Hepatocyte (in vitro differentiated cells): Measurements from ENCODE around the gene MFSD11. TPM values are rescaled to one million over a fixed set of nuclear protein-coding genes. Genes with fewer than 3 reads are reported as not detected.
"Not testable (repeated sequence)": the region's sequence is repeated elsewhere in the genome, so short reads cannot be mapped to it uniquely, and the experiment has no call there.

ENCODE experiments used
- DNase-seq: peaks from one replicate; pipeline ENCODE4 v3.0.0-alpha.2; 2016; ENCODE audit warnings: low spot score
- H2AFZ ChIP-seq: fragments of 200-600 bp; sonication (generic); 2 replicates; pipeline ENCODE4 v1.6.0; 2016; ENCODE audit warnings: antibody characterized with exemption, mild to moderate bottlenecking
- H3K27ac ChIP-seq: fragments of 200-600 bp; sonication (generic); 2 replicates; pipeline ENCODE4 v1.5.1; 2016; ENCODE audit warnings: mild to moderate bottlenecking
- H3K27me3 ChIP-seq: fragments of 200-600 bp; sonication (generic); 2 replicates; pipeline ENCODE4 v1.6.1; 2016
- H3K36me3 ChIP-seq: fragments of 200-600 bp; sonication (generic); replicated peaks from 2 replicates; pipeline ENCODE4 v1.5.1; 2016; ENCODE audit warnings: low read depth; ENCODE audit not compliant: insufficient read depth
- H3K4me1 ChIP-seq: fragments of 200-600 bp; sonication (generic); 2 replicates; pipeline ENCODE4 v1.5.1; 2016; ENCODE audit warnings: mild to moderate bottlenecking, moderate library complexity; ENCODE audit not compliant: insufficient read depth
- H3K4me2 ChIP-seq: fragments of 200-600 bp; sonication (generic); 2 replicates; pipeline ENCODE4 v1.6.0; 2016
- H3K4me3 ChIP-seq: fragments of 200-600 bp; sonication (generic); 2 replicates; pipeline ENCODE4 v1.5.1; 2016; ENCODE audit warnings: mild to moderate bottlenecking
- H3K79me2 ChIP-seq: fragments of 200-600 bp; sonication (generic); 2 replicates; pipeline ENCODE4 v1.6.0; 2017; ENCODE audit warnings: mild to moderate bottlenecking
- H3K9me2 ChIP-seq: fragments of 200-600 bp; sonication (generic); replicated peaks from 2 replicates; pipeline ENCODE4 v1.6.0; 2017; ENCODE audit warnings: mild to moderate bottlenecking; ENCODE audit not compliant: insufficient read depth
- H3K9me3 ChIP-seq: fragments of 200-600 bp; sonication (generic); 2 replicates; pipeline ENCODE4 v1.5.1; 2016; ENCODE audit warnings: low read depth, mild to moderate bottlenecking
- H4K20me1 ChIP-seq: fragments of 200-600 bp; sonication (generic); 2 replicates; pipeline ENCODE4 v1.6.0; 2016; ENCODE audit warnings: mild to moderate bottlenecking; ENCODE audit not compliant: insufficient read depth, poor library complexity, severe bottlenecking
- CTCF ChIP-seq: fragments of 200-600 bp; sonication (generic); IDR thresholded peaks from 2 replicates; pipeline ENCODE4 v1.5.1; 2016; ENCODE audit warnings: antibody characterized with exemption, mild to moderate bottlenecking; ENCODE audit not compliant: poor library complexity
- EZH2 ChIP-seq: fragments of 200-600 bp; sonication (generic); IDR thresholded peaks from 2 replicates; pipeline ENCODE4 v1.6.1; 2016; ENCODE audit warnings: antibody characterized with exemption, mild to moderate bottlenecking, borderline replicate concordance
- EZH2phosphoT487 ChIP-seq: fragments of 200-600 bp; sonication (generic); IDR thresholded peaks from one replicate; pipeline ENCODE4 v1.6.1; 2018; ENCODE audit warnings: antibody characterized with exemption, mild to moderate bottlenecking, low read depth, moderate library complexity; ENCODE audit not compliant: unreplicated experiment, severe bottlenecking
- WGBS: methylation state at CpG from one replicate; pipeline ENCODE4 v1.1.6; 2016; ENCODE audit warnings: low lambda C conversion rate; ENCODE audit errors: missing lambda C conversion rate; 5-methylcytosine and 5-hydroxymethylcytosine counted together
- polyA plus RNA-seq: library from polyadenylated mRNA; unstranded; fragments of >200 nt; fragmentation: Nextera tagmentation; extraction: Ambion mirVana; gene quantifications from 2 replicates; pipeline ENCODE4 v1.2.1, GENCODE V29; 2016
- total RNA-seq: library from RNA; depleted of rRNA; stranded (reverse); fragments of >200 nt; gene quantifications from 2 replicates; pipeline ENCODE4 v1.2.3, GENCODE V29; 2014

Gene MFSD11
- total and polyA plus RNA-seq, 2 experiments from 2014 or later: 43.5 to 66.6 TPM

GRCh38 chr17:76721463-76721862 lies 16.5 kb upstream of the MFSD11 start:
- Histone ChIP-seq H3K79me2 (peaks cover 44% of the 10 kb centered on the region), H3K9me3 (no peaks in the 10 kb centered on the region), H3K36me3 (peaks cover 11% of the 10 kb centered on the region), H3K4me3 (no peak overlapping the region), H3K4me1 (peaks cover 15% of the 10 kb centered on the region), H3K9me2 (no peaks in the 10 kb centered on the region), H2AFZ (no peak overlapping the region), H3K27ac (no peak overlapping the region), H3K27me3 (no peaks in the 10 kb centered on the region), H3K4me2 (no peak overlapping the region), H4K20me1 (peaks cover 6% of the 10 kb centered on the region)
- WGBS: 96% methylated on average over 10 of the region's 10 CpGs
- no peak for DNase-seq
- TF ChIP-seq EZH2phosphoT487: no peak
- no peak for TF ChIP-seq CTCF
- TF ChIP-seq EZH2: no peak

GRCh38 chr17:76722279-76722678 lies 15.6 kb upstream of the MFSD11 start:
- peaks cover 6% of the 10 kb centered on the region for H4K20me1 ChIP-seq

GRCh38 chr17:76722977-76723376 lies 14.9 kb upstream of the MFSD11 start:
- H4K20me1 ChIP-seq, DNase-seq, H3K4me3 ChIP-seq, H3K9me2 ChIP-seq, H3K27ac ChIP-seq, H3K4me2 ChIP-seq, H2AFZ ChIP-seq, H3K27me3 ChIP-seq, H3K9me3 ChIP-seq: not testable (repeated sequence)
- H3K79me2 ChIP-seq: peaks cover 54% of the 10 kb centered on the region
- H3K4me1 ChIP-seq: peaks cover 22% of the 10 kb centered on the region
- 100% methylated on average over 8 of the region's 8 CpGs for WGBS
- H3K36me3 ChIP-seq: peaks cover 11% of the 10 kb centered on the region

More at GRCh38 chr17:76722279-76722678, 15.6 kb upstream of the MFSD11 start:
- TF ChIP-seq EZH2phosphoT487 (no peak), EZH2 (no peak), CTCF (no peak)
- no peak overlapping the region for H3K27ac ChIP-seq
- DNase-seq: no peak
- no peaks in the 10 kb centered on the region for H3K9me2 ChIP-seq
- H3K27me3 ChIP-seq: no peaks in the 10 kb centered on the region
- no peaks in the 10 kb centered on the region for H3K9me3 ChIP-seq
- H2AFZ ChIP-seq: no peak overlapping the region
- WGBS: 96% methylated on average over 8 of the region's 8 CpGs
- no peak overlapping the region for H3K4me2 ChIP-seq
- peaks cover 15% of the 10 kb centered on the region for H3K4me1 ChIP-seq
- H3K79me2 ChIP-seq: peaks cover 47% of the 10 kb centered on the region
- H3K4me3 ChIP-seq: no peak overlapping the region
- H3K36me3 ChIP-seq: peaks cover 11% of the 10 kb centered on the region

- Histone ChIP-seq H3K79me2 (peaks cover 62% of the 10 kb centered on the region), H3K36me3 (peaks cover 11% of the 10 kb centered on the region), H3K4me1 (peaks cover 24% of the 10 kb centered on the region)
These were observed 14.1 kb upstream of the MFSD11 start for GRCh38 chr17:76723812-76724211.

More at GRCh38 chr17:76723812-76724211, 14.1 kb upstream of the MFSD11 start:
- TF ChIP-seq EZH2phosphoT487 (no peak), CTCF (no peak), EZH2 (no peak)
- H3K4me3 ChIP-seq: no peak overlapping the region
- WGBS: 98% methylated on average over 9 of the region's 9 CpGs
- peak overlapping the region; percentile 91 for H3K4me2 ChIP-seq
- peaks cover 6% of the 10 kb centered on the region for H4K20me1 ChIP-seq
- no peak overlapping the region for H3K27ac ChIP-seq
- H3K9me3 ChIP-seq: no peaks in the 10 kb centered on the region
- H3K27me3 ChIP-seq: no peaks in the 10 kb centered on the region
- H2AFZ ChIP-seq: no peak overlapping the region
- no peaks in the 10 kb centered on the region for H3K9me2 ChIP-seq
- DNase-seq: no peak
